OCI-LY3 (cell line): ENCODE data around the gene SRSF2.

Source experiments
- H2AFZ ChIP-seq: fragments of 200-600, 300-600 bp; shearing (Covaris generic); 2 replicates; pipeline ENCODE4 v1.6.0; 2014; ENCODE audit warnings: antibody characterized with exemption, low read depth, low read length
- H3K27ac ChIP-seq: fragments of 200-600, 300-600 bp; sonication (generic); 2 replicates; pipeline ENCODE4 v1.5.1; 2014; ENCODE audit warnings: mild to moderate bottlenecking, low read length, moderate library complexity, mixed read lengths
- H3K27me3 ChIP-seq: fragments of 200-600, 300-600 bp; sonication (generic); 2 replicates; pipeline ENCODE4 v1.6.1; 2014; ENCODE audit warnings: low read depth, low read length, mixed read lengths
- H3K36me3 ChIP-seq: fragments of 200-600, 300-600 bp; sonication (generic); replicated peaks from 2 replicates; pipeline ENCODE3; 2014; ENCODE audit warnings: low read depth, low read length, mixed read lengths
- H3K4me1 ChIP-seq: fragments of 300-600, 200-600 bp; sonication (generic); 2 replicates; pipeline ENCODE4 v1.6.1; 2014; ENCODE audit warnings: low read length, mixed read lengths
- H3K4me2 ChIP-seq: fragments of 200-600, 300-600 bp; sonication (generic); 2 replicates; pipeline ENCODE4 v1.6.1; 2014; ENCODE audit warnings: low read length, mixed read lengths
- H3K4me3 ChIP-seq: fragments of 300-600, 200-600 bp; sonication (generic); 2 replicates; pipeline ENCODE4 v1.5.1; 2014; ENCODE audit warnings: antibody characterized with exemption, mild to moderate bottlenecking, low read length, moderate library complexity
- H3K79me2 ChIP-seq: fragments of 300-600, 200-600 bp; shearing (Covaris generic); 2 replicates; pipeline ENCODE4 v1.6.1; 2014; ENCODE audit warnings: mild to moderate bottlenecking, low read length, mixed read lengths
- H3K9ac ChIP-seq: fragments of 300-600, 200-600 bp; shearing (Covaris generic); 2 replicates; pipeline ENCODE4 v1.6.0; 2014; ENCODE audit warnings: mild to moderate bottlenecking, low read length, moderate library complexity
- H3K9me3 ChIP-seq: fragments of 200-600, 300-600 bp; shearing (Covaris generic); 2 replicates; pipeline ENCODE4 v1.6.1; 2014; ENCODE audit warnings: low read length, mixed read lengths; ENCODE audit not compliant: insufficient read depth
- H4K20me1 ChIP-seq: fragments of 200-600, 300-600 bp; sonication (generic); 2 replicates; pipeline ENCODE4 v1.6.1; 2016; ENCODE audit warnings: low read length, mixed read lengths; ENCODE audit not compliant: insufficient read depth
- EZH2phosphoT487 ChIP-seq: fragments of 200-600 bp; shearing (Covaris generic); IDR thresholded peaks from 2 replicates; pipeline ENCODE4 v1.6.1; 2018; ENCODE audit warnings: antibody characterized with exemption, mixed run types, low read depth
- TF ChIP-seq, protein P1 (sequence below): fragments of 200-600, 300-600 bp; sonication (generic); IDR thresholded peaks from 2 replicates; pipeline ENCODE4 v1.5.1; 2014; ENCODE audit warnings: antibody characterized with exemption, low read length, low read depth

Gene SRSF2

DNA sequence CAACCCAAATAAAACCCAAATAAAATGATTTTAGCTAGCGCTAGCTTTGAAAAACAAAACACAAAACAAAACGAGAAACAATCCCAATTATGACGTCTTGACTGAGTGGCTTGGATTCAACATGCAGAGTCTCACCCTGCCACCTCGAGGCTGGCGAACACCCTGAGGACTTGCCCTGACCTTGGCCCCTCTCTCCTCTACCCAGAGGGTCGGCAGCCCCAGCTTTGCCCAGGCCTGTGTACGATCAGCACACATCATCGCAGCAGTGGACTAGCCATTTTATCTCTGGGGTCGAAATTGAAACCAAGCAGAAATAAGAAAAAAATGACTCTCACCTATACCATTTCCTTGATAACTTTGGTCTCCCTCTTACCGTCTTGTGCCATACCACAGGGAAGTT lies 15.7 kb downstream of the SRSF2 start:
- no peak overlapping the region for H3K9ac ChIP-seq
- no peak overlapping the region for H3K4me2 ChIP-seq
- H3K27me3 ChIP-seq = no peaks in the 10 kb centered on the region
- peaks cover 8% of the 10 kb centered on the region for H3K4me1 ChIP-seq
- H2AFZ ChIP-seq = no peak overlapping the region
- no peak overlapping the region for H3K27ac ChIP-seq
- no peaks in the 10 kb centered on the region for H3K9me3 ChIP-seq
- H3K4me3 ChIP-seq = no peak overlapping the region
- no peak for TF ChIP-seq EZH2phosphoT487
- TF ChIP-seq, protein P1, sequence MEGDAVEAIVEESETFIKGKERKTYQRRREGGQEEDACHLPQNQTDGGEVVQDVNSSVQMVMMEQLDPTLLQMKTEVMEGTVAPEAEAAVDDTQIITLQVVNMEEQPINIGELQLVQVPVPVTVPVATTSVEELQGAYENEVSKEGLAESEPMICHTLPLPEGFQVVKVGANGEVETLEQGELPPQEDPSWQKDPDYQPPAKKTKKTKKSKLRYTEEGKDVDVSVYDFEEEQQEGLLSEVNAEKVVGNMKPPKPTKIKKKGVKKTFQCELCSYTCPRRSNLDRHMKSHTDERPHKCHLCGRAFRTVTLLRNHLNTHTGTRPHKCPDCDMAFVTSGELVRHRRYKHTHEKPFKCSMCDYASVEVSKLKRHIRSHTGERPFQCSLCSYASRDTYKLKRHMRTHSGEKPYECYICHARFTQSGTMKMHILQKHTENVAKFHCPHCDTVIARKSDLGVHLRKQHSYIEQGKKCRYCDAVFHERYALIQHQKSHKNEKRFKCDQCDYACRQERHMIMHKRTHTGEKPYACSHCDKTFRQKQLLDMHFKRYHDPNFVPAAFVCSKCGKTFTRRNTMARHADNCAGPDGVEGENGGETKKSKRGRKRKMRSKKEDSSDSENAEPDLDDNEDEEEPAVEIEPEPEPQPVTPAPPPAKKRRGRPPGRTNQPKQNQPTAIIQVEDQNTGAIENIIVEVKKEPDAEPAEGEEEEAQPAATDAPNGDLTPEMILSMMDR = no peak
- H4K20me1 ChIP-seq = no peaks in the 10 kb centered on the region
- peaks cover 28% of the 10 kb centered on the region for H3K79me2 ChIP-seq
- peaks cover 58% of the 10 kb centered on the region for H3K36me3 ChIP-seq

DNA sequence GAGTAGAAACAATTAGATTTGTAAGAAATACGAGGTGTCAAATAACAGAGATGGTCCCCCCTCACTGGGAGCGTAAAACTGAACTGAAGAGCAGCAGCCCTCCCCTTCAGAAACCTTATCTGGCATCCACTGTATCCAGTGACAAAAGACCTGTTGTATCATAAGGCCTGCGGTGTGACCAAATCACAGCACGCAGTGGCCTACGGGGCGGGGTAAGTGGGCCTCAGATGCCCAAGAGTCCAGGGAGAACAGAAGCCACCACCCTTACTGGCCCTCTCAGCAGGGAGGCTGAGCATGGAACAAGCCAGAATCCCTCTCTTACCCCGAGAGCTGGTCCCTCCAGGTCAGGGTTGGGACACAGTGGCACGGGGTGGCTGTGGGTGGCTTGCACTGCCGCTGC lies 16.2 kb downstream of the SRSF2 start:
- Histone ChIP-seq H4K20me1 (no peaks in the 10 kb centered on the region), H3K79me2 (peaks cover 25% of the 10 kb centered on the region), H3K9me3 (no peaks in the 10 kb centered on the region), H3K4me3 (no peak overlapping the region), H3K4me2 (no peak overlapping the region), H3K27me3 (no peaks in the 10 kb centered on the region), H3K36me3 (peaks cover 63% of the 10 kb centered on the region), H3K27ac (no peak overlapping the region), H3K4me1 (peaks cover 8% of the 10 kb centered on the region), H2AFZ (no peak overlapping the region), H3K9ac (no peak overlapping the region)
- TF ChIP-seq EZH2phosphoT487 = no peak
- TF ChIP-seq, protein P1 = no peak

DNA sequence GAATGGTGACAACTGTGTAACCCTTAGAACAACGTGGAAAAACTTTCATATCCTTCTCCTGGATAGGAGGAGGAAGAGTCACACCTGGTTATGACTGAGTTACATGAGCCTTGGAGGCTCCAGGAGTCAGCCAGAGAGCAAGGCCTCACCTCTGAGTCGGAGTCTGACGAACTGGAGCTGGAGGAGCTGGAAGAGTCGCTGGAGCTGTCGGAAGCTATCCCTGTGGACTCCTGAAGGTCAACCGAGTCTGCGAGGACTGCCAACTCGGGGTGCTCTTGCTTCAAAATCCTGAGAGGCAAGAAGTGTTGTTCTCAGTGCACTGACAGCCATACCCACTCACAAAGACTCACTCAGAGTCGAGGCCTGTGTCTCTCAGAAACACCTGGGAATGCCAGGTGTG lies 16.9 kb downstream of the SRSF2 start:
- H4K20me1 ChIP-seq = 0 out of 2 replicates have a peak, but pooled peaks cover 6% of the 10 kb centered on the region
- TF ChIP-seq EZH2phosphoT487 = no peak
- TF ChIP-seq, protein P1 = no peak
- no peak overlapping the region for H3K4me3 ChIP-seq
- no peak overlapping the region for H3K9ac ChIP-seq
- no peaks in the 10 kb centered on the region for H3K27me3 ChIP-seq
- peaks cover 11% of the 10 kb centered on the region for H3K4me1 ChIP-seq
- peaks cover 69% of the 10 kb centered on the region for H3K36me3 ChIP-seq
- peaks cover 17% of the 10 kb centered on the region for H3K79me2 ChIP-seq
- no peak overlapping the region for H3K27ac ChIP-seq
- no peaks in the 10 kb centered on the region for H3K9me3 ChIP-seq
- H3K4me2 ChIP-seq = no peak overlapping the region
- H2AFZ ChIP-seq = no peak overlapping the region

DNA sequence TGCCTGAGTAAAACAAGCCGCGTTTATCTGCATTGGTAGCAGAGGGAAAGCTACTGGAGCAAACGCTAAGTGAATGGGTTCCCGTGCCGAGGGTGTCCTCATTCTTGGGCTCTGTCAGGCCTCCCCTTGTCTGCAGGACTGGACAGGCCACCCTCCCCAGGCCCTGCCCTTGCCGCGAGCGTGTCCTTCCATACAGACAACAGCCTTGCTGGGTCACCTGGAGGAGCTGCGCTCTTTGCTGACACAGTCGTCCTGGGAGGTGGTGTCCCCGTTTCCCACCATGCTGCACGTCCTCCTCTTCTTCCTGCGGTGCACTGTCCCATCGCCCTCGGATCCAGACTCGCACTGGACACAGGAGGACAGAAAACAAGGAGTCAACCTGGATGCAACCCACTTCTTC lies 18.6 kb downstream of the SRSF2 start:
- no peak overlapping the region for H2AFZ ChIP-seq
- no peak for TF ChIP-seq EZH2phosphoT487
- TF ChIP-seq, protein P1 = no peak
- no peak overlapping the region for H3K4me3 ChIP-seq
- H3K27me3 ChIP-seq = no peaks in the 10 kb centered on the region
- no peak overlapping the region for H3K4me2 ChIP-seq
- H3K9me3 ChIP-seq = no peaks in the 10 kb centered on the region
- no peak overlapping the region for H3K27ac ChIP-seq
- no peak overlapping the region for H3K9ac ChIP-seq
- peaks cover 5% of the 10 kb centered on the region for H3K79me2 ChIP-seq
- H3K4me1 ChIP-seq = peaks cover 9% of the 10 kb centered on the region
- peaks cover 12% of the 10 kb centered on the region; the same call in 1 of the 2 replicates for H4K20me1 ChIP-seq
- H3K36me3 ChIP-seq = peaks cover 71% of the 10 kb centered on the region
